GM12874 (cell line): ENCODE measurements around the gene IKBIP.

ENCODE experiments used
- CTCF ChIP-seq: IDR thresholded peaks from 2 replicates; pipeline ENCODE4 v1.5.1; 2011; ENCODE audit warnings: low read depth, mild to moderate bottlenecking, control low read depth, low read length, moderate library complexity; ENCODE audit not compliant: insufficient read depth

Gene IKBIP

GRCh38 chr12:98635657-98636323 lies 8.8 kb downstream of the IKBIP start:
- TF ChIP-seq CTCF, result no peak

GRCh38 chr12:98618952-98619351 lies 25.6 kb downstream of the IKBIP start:
- no peak for TF ChIP-seq CTCF

GRCh38 chr12:98612696-98613334 lies 31.8 kb downstream of the IKBIP start:
- no peak for TF ChIP-seq CTCF

- no peak for TF ChIP-seq CTCF
These were observed 34.0 kb downstream of the IKBIP start for GRCh38 chr12:98610596-98610995.

GRCh38 chr12:98606359-98606988 lies 38.1 kb downstream of the IKBIP start:
- no peak for TF ChIP-seq CTCF

GRCh38 chr12:98601924-98602323 lies 42.7 kb downstream of the IKBIP start:
- no peak for TF ChIP-seq CTCF

GRCh38 chr12:98595243-98595988 lies 49.2 kb downstream of the IKBIP start:
- no peak for TF ChIP-seq CTCF
